ENCODE measurements around the gene GPHB5.

DNA sequence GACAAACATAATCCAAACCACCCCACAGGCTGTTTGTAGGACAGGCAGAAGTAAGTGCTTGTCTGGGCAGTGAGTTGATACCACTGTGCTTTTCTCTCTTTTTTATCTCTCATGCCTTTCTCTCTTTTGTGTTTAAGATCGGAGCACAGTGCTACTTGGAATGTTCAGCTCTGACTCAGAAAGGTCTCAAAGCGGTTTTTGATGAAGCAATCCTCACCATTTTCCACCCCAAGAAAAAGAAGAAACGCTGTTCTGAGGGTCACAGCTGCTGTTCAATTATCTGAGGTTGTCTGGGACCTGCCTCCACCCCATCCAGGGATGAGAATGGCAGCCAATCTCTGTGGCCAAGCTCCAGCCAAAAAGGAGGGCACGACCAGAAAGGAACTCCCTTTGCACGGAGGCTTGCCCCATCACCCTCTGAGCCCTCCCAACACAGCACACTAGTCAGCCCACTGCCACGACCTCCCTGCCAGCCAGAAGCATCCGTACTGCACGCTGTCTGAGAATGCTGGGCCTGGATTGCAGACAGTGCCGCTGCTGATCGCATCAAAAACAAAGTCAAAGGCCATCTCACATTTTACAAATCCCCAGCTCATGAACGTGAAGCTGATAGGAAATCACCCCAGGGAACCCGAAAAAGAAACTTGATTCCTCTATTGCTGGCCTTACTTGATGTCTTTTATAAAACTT is 27.8 kb downstream of the GPHB5 start:
- no peak for TF ChIP-seq EZH2 (IDR thresholded peaks at IDR 0.05; ENCODE audit: borderline replicate concordance, low read depth, low read length, severe bottlenecking)
- TF ChIP-seq CTCF (IDR thresholded peaks at IDR 0.05; ENCODE audit: borderline replicate concordance, extremely low read depth, low read length, poor library complexity, severe bottlenecking), result no peak
